K562 (cell line): ENCODE measurements around the gene CDAN1.

Experiments
- CTBP1 ChIP-seq: fragments of 450-650 bp; IDR thresholded peaks from 2 replicates; pipeline ENCODE4 v1.6.1; 2016; ENCODE audit warnings: borderline replicate concordance
- CTCF ChIP-seq, 3 experiments: IDR thresholded peaks in 2 of 3; conservative IDR thresholded peaks in 1 of 3; 2 replicates each; pipeline ENCODE4 v1.5.1; 2011 to 2012; ENCODE audit warnings: low read length in 3 of 3, mild to moderate bottlenecking in 3 of 3, control low read depth in 2 of 3, improper control_type of control experiment in 1 of 3, inconsistent platforms in 1 of 3, low read depth in 1 of 3, mixed read lengths in 1 of 3, moderate library complexity in 1 of 3; ENCODE audit not compliant: insufficient read depth in 2 of 3
- KLF1 ChIP-seq: fragments of 450-650 bp; IDR thresholded peaks from 2 replicates; pipeline ENCODE4 v1.6.1; 2016; ENCODE audit warnings: missing genetic modification characterization, missing compliant biosample characterization
- MYNN ChIP-seq, 2 experiments: sonication (generic); formaldehyde crosslinking in 1 of 2; IDR thresholded peaks; 2 replicates each; pipeline versions ENCODE4 v1.5.0 to v1.6.1; 2016 to 2020; ENCODE audit warnings: antibody characterized with exemption in 1 of 2, missing genetic modification reagents in 1 of 2
- POLR2A ChIP-seq: fragments of 450-650 bp; conservative IDR thresholded peaks from 2 replicates; pipeline ENCODE4 v1.6.1; 2016
- POLR2G ChIP-seq: fragments of 200-400 bp; formaldehyde crosslinking; IDR thresholded peaks from 2 replicates; pipeline ENCODE4 v1.6.1; 2017; ENCODE audit warnings: low read depth, mild to moderate bottlenecking, antibody characterized with exemption, low read length, moderate library complexity
- POLR3G ChIP-seq: IDR thresholded peaks from 2 replicates; pipeline ENCODE4 v1.6.1; 2011; ENCODE audit not compliant: insufficient read length, insufficient replicate concordance; ENCODE audit errors: extremely low read depth
- TCF7L2 ChIP-seq: fragments of 150-350 bp; IDR thresholded peaks from 2 replicates; pipeline ENCODE4 v1.6.1; 2016; ENCODE audit warnings: low read depth, mild to moderate bottlenecking, low read length, moderate library complexity
- ZNF280B ChIP-seq: fragments of 250-450 bp; sonication (Bioruptor Pico); IDR thresholded peaks from 2 replicates; pipeline ENCODE4 v1.5.1; 2021; ENCODE audit warnings: mild to moderate bottlenecking
- ZNF707 ChIP-seq: fragments of 250-450 bp; sonication (Bioruptor Pico); conservative IDR thresholded peaks from 2 replicates; pipeline ENCODE4 v1.8.0; 2022; ENCODE audit warnings: inconsistent platforms, mild to moderate bottlenecking, moderate library complexity
- TF ChIP-seq, protein P1 (sequence below): sonication (generic); formaldehyde crosslinking; IDR thresholded peaks from 2 replicates; pipeline ENCODE4 v1.9.0; 2022; ENCODE audit warnings: mild to moderate bottlenecking, missing genetic modification reagents
- TF ChIP-seq, protein P2 (sequence below), 2 experiments: IDR thresholded peaks; 2 replicates each; pipeline ENCODE4 v1.6.1; 2012; ENCODE audit warnings: improper control_type of control experiment in 2 of 2, low read depth in 2 of 2, low read length in 2 of 2, borderline replicate concordance in 1 of 2
- TF ChIP-seq, protein P3 (sequence below): sonication (generic); formaldehyde crosslinking; IDR thresholded peaks from 2 replicates; pipeline ENCODE4 v1.5.0; 2020; ENCODE audit warnings: missing genetic modification reagents

GRCh38 chr15:42729409-42729808, 7.5 kb downstream of the CDAN1 start:
- TF ChIP-seq, protein P1, sequence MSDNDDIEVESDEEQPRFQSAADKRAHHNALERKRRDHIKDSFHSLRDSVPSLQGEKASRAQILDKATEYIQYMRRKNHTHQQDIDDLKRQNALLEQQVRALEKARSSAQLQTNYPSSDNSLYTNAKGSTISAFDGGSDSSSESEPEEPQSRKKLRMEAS, result no peak
- peak; percentile 32; the same call in 1 of the 2 replicates for TF ChIP-seq POLR2G
- no peak for TF ChIP-seq POLR2A
- TF ChIP-seq, protein P2, sequence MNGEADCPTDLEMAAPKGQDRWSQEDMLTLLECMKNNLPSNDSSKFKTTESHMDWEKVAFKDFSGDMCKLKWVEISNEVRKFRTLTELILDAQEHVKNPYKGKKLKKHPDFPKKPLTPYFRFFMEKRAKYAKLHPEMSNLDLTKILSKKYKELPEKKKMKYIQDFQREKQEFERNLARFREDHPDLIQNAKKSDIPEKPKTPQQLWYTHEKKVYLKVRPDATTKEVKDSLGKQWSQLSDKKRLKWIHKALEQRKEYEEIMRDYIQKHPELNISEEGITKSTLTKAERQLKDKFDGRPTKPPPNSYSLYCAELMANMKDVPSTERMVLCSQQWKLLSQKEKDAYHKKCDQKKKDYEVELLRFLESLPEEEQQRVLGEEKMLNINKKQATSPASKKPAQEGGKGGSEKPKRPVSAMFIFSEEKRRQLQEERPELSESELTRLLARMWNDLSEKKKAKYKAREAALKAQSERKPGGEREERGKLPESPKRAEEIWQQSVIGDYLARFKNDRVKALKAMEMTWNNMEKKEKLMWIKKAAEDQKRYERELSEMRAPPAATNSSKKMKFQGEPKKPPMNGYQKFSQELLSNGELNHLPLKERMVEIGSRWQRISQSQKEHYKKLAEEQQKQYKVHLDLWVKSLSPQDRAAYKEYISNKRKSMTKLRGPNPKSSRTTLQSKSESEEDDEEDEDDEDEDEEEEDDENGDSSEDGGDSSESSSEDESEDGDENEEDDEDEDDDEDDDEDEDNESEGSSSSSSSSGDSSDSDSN (IDR thresholded peaks at IDR 0.05; ENCODE audit: borderline replicate concordance in 1 of 2, low read depth in 2 of 2, low read length in 2 of 2), result no peak
- no peak for TF ChIP-seq CTBP1
- TF ChIP-seq ZNF707 (CRISPR knock-in tag), result no peak
- TF ChIP-seq CTCF (IDR thresholded peaks at IDR 0.05 in 2 of 3, conservative IDR thresholded peaks at IDR 0.05 in 1 of 3; ENCODE audit: insufficient read depth in 2 of 3, low read depth in 1 of 3, low read length in 3 of 3), result no peak
- TF ChIP-seq ZNF280B, result no peak
- TF ChIP-seq, protein P3, sequence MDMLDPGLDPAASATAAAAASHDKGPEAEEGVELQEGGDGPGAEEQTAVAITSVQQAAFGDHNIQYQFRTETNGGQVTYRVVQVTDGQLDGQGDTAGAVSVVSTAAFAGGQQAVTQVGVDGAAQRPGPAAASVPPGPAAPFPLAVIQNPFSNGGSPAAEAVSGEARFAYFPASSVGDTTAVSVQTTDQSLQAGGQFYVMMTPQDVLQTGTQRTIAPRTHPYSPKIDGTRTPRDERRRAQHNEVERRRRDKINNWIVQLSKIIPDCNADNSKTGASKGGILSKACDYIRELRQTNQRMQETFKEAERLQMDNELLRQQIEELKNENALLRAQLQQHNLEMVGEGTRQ, result no peak
- no peak for TF ChIP-seq KLF1 (tag)
- TF ChIP-seq POLR3G, result no peak
- no peak for TF ChIP-seq MYNN (IDR thresholded peaks at IDR 0.05)
- TF ChIP-seq MYNN (CRISPR knock-in tag; IDR thresholded peaks at IDR 0.05), result no peak
- no peak for TF ChIP-seq TCF7L2
